RCC 7860 (cell line): ENCODE data around the gene LCA5L.

Experiments used
- DNase-seq: peaks from one replicate; pipeline ENCODE4 v3.0.0-alpha.2; 2015; ENCODE audit warnings: low spot score
- FAIRE-seq: peaks from 2 replicates; lab custom pipeline; 2012; peaks lifted over from hg19 to GRCh38; lab: Jason Lieb, UNC

The LCA5L gene

DNA sequence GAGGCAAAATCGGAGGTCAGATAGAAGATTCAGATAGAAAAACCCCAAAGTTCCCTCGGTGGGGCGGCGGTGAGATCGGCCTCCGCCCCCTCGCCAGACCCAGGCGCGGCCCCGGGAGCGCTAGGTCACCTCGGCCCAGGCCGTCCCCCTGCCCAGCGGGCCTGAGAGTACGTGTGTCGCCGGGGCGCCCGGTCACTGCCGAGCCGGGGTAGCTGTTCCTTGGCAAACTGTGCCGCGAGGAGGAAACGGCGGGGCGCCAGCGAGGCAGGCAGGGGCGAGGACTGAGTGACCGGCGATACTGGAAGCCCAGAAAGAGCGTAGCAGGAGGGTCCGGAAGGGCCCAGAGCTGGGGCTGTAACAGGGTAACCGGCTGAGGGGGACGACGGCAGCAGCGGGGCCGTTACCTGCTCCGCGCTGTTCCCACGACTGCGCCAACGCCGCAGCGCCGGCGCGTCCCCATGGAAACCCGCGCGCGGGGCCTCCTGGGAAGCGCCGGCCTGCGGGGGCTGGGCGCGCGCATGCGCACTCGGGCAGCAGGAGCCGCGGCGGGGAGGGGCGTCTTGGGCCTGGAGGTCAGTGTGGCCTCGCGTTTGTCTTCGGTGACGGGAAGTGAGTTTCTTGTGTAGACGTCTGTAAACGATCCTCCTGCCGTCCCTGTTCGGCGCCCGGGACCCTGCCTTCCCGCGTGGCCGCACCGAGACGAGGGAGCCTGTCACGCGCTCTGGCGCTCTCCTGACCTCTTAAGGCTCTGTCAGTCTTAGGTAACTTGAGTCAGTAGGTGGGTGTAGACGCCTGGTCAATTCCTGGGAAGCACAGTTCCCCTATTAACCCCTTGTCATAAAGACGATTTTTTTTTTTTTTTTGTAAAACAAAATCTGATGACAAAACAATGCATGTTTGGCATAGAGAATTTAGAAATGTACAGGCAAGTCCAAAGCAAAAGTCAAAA is at the start of gene LCA5L:
Gene LCA5L, minus strand, starts transcription at position 458 of the 949 bp plus-strand sequence. CDS start 17,285 bp downstream, outside the sequence.
- FAIRE-seq (no peak), DNase-seq (peak; percentile 78)

DNA sequence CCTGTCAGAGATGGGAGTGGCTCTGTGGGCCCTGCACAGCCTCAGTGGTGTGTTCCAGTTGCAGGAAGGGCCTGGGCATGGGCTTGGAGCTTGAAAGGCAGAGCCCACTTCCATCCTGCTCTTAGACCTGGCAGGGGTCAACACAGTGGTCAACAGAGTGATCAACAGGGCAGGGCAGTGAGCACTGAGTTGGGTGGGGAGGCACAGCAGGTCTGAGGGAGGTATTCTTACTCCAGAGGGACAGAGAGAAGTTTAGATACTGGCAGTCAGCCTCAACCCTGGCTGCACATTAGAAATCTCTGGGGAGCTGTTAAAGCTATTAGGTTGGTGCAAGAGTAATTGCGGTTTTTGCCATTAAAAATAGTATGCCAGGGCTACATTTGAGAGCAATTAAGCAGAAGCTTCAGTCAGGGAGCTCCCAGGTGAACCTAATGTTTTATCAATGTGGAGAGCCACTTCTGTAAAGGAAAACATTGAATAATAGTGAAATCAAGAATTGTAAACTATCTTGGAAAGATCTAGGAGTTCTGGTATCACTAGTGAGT is 43.9 kb upstream of the LCA5L start:
- FAIRE-seq (no peak), DNase-seq (no peak)

DNA sequence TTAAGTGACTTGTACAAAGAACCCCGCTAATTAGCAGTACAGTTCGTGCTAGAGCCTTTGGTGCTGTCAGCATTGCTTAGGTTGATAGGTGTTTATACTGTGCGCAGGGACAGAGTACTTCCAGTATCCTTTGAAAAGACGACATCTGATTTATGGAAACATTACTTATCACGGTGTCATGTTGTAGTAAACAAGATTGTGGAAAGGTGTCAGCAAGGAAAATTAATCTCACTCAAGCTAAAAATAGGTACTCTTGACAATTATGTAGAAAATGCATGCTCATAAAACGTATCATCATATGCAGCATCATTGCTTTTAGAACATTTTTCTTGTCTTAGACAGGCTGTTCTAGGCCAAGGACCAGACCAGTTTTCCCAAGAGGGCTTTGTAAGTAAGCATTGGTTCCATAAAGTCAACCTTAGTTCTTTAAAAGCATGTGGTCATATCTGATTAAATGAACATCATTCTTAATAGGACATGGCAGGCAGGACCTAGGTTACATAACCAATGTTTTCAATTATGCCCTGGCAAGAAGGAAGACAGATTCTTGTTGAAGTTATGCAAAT is 39.2 kb upstream of the LCA5L start:
- FAIRE-seq (no peak), DNase-seq (no peak)

DNA sequence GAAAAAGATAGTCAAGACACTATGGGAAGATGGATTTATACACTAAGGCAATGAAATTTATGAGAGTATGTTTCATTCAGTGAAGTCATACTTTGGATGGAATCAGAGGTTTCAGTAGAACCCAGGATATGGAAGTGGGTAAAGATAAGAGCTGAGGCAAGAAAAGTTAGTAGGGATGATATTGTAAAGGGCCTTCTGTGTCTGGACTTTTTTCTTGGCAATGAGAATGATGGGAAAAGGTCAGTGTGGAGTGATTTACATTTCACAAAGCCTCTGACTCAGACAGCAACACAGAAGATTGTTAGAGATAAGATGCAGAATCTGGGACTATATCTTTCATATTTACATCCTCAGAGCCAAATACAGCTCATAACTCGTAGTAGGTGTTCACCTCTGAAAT is 38.3 kb upstream of the LCA5L start:
- FAIRE-seq (no peak), DNase-seq (no peak)

DNA sequence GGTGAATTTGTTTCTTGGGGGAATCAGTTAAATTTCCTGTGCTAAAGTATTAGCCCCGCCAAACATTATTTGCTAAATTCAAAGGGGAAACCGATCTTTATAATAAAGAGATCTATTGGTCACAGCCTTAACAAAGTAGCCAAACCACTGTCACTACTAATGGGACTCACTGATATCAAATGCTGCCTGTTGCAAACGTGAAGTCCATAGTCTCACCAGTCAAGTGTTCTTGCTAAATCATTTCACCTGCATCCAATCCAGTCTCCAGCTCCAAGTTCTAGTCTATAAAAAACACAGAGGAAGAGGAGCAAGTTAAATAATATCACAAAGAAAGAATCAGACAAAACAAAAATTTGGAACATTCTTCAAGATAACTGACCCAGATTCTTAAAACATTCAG is 36.3 kb upstream of the LCA5L start:
- FAIRE-seq (no peak), DNase-seq (no peak)

DNA sequence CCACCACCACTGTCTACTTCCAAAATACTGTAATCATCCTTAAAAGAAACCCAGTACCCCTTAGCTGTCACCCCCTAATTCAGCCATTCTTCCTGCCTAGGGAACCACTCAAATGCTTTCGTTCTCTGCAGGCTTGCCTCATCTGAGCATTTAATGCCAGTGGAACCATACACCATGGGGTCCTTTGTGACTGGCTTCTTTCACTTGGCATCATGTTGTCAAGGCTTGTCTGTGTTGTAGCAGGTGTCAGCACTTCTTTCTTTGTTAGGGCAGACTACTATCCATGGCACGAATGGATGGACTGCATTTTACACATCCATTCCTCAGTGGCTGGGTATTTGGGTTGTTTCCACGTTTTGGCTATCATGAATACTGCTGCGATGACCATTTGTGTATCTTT is 34.7 kb upstream of the LCA5L start:
- FAIRE-seq (no peak), DNase-seq (no peak)

DNA sequence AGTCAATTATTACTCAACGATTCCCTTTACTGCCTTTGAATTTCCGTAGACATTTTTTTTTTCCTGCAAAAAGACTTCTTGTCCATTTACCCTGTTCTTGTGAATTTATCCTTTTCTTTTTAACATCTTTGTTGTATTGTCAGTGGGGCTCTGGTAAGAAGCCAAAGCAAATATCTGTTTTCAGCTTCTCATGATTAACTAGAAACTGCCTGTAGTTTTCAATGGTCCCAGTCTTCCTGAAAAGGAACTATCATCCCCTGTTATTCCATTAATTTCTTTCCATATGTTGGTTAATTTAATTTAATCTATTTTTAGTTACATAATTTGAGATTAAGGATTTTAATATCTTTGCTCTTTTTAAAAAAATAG is 34.2 kb upstream of the LCA5L start:
- DNase-seq (no peak), FAIRE-seq (no peak)

DNA sequence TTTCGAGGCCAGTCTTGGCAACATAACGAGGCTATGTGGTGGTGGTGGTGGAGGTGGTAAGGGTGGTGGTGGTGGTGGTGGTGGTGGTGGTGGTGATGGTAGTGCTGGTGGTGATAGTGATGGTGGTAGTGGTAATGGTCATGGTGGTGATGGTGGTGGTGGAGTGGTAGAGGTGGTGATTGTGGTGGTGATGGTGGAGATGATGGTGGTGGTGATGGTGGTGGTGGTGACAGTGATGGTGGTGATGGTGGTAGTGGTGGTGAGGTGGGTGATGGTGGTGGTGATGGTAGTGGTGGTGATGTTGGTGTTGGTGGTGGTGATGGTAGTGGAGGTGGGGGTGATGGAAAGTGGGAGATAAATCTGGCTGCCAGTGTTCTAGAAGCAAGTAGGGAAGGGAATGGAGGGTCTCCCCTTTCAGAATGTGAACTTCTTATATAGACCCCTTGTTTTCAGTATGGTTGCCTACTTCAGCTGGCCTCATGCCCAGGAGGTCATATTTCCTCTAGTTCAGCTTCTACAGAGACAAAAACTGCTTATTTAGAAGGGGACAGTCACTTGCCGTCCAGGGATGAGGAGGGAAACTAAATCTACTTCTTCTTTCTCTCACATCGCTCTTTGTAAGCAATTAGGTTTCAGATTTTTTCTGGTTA is 33.7 kb upstream of the LCA5L start:
- no peak for FAIRE-seq
- no peak for DNase-seq

DNA sequence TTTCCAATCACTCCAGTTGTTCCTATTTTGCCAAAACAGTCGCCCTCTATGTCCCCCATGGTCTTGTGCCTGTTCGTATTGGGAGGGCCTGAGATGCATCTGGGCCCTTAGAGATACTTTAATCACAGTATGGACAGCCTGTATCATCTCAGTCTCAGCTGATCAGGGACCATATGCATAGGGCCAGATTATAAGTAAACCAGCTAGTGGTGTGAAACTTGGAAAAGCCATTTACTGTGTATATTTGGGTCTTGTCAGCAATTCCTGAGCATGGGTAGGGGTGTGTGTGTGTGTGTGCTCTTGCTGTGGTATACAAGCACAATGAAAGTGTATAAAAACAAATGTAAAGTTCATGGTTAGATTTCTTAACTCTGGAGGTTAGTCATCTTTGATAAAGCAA is 29.0 kb upstream of the LCA5L start:
- DNase-seq, result no peak
- no peak for FAIRE-seq

DNA sequence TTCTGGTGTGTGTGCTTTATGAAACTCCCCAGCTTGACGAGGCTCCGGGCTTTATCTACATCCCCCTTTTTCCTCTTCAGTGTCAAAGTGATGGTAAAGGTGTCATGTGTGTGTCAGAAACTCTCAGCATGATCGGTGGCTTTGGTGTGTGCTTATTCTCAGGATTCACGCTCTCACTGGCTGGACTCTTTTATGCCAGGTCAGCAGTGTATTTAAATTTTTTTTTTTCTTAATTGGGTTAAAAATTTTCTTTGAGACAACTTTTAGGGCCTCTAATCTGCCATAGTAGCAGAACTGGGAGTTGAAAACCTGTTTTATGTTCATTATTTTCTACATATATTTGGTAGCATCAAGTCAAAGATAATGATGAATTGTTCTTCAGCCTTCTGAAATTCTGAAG is 27.2 kb upstream of the LCA5L start:
- DNase-seq, result no peak

DNA sequence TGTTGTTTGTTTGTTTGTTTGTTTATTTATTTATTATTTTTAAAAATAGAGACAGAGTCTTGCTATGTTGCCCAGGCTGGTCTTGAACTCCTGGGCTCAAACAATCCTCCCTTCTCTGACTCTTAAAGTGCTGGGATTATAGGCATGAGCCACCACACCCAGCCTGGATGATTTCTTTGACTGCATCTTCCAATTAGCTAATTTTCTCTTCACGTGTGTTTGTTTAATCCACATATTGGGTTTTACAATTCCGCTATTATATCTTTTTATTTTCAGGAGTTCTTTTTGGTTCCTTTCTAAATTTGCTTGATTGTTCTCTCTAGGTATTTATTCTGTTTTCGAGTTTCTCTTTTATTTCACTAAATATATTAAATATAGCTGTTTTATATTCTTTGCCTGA is 26.0 kb upstream of the LCA5L start:
- FAIRE-seq (peak; percentile 15), DNase-seq (no peak)

More for the DNA sequence above, 27.2 kb upstream of the LCA5L start:
- FAIRE-seq, result no peak

DNA sequence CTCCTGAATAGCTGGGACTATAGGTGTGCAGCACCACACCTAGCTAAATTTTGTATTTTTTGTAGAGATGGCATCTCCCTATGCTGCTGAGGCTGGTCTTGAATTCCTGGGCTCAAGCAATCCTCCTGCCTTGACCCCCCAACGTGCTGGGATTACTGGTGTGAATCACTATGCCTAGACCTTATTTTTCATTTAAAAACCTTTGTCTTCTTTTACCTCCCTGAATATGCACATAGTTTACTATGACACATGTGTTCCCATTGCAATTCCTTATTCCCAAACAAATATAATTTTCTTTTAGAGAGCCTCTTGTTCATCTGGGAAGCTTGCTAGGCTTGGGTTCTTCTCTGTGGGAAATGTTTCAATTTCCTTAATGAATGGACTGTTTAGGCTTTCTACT is 23.0 kb upstream of the LCA5L start:
- DNase-seq, result no peak
- FAIRE-seq, result no peak

DNA sequence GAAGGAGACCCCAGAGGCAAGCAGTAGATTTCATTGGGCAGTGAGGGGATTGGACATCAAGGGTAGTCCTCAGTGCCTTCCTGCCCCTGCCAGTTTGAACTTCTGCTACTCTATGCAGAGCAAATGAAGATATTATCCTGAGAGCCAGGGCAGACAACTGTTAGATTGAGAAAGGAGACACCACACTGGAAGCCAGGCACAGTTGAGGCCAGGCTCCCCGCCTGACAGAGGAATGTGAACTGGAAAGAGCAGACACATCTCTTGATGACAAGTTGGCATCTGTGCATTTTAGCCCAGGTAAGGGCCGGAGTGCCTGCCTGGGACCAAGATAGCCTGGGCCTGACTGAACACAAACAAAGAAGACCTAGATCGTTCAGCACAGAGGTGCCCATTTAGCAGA is 22.2 kb upstream of the LCA5L start:
- FAIRE-seq, result no peak

DNA sequence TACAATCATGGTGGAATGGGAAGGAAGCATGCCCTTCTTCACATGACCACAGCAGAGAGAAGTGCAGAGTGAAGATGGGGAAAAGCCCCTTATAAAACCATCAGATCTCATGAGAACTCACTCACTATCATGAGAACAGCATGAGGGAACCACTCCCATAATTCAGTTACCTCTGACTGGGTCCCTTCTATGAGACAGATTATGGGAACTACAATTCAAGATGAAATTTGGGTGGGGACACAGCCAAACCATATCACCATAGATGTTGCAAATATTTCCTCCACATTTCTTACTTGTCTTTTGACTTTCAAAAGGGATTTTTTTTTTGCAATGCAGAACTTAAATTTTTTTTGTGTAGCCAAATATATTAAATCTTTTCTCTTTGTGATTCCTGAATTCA is 21.0 kb upstream of the LCA5L start:
- FAIRE-seq, result no peak
- DNase-seq, result no peak

More for the DNA sequence above, 22.2 kb upstream of the LCA5L start:
- no peak for DNase-seq

DNA sequence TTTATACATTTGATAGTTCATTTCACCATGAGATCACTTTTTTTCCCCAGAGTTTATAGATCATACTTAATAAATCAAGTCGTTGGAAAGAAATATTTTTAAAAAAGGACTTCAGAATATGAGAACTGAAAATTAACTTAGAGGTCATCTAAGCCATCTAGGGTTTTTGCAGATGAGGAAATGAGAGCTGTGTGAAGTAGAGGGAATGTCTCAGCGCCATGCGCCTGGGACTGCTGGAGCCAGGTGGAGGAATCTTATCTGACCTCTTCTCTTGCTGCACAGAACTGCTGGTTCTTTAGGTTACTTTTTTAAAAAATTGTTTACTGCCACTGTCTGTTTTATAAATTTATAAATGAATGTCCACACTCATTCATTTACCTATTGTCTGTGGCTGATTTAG is 17.7 kb upstream of the LCA5L start:
- FAIRE-seq (no peak), DNase-seq (no peak)

DNA sequence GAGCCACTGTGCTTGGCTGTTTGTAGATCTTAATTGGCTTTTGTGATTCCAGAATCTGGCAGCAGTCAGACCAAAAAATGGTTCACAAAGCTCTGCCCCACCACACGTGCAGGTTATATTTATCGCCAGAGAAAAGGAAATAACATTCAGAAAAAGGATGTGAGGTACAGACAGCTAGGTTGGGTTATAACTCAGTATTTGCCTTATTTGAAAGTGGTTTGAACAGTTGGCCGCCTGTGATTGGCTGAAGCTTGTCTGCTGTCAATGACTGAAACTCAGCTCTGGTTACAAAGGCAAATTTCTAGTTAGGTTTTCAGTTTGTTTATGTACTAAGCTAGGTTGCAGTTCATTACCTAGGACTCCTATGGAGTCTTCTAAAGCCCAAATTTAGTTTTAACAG is 15.8 kb upstream of the LCA5L start:
- no peak for FAIRE-seq

DNA sequence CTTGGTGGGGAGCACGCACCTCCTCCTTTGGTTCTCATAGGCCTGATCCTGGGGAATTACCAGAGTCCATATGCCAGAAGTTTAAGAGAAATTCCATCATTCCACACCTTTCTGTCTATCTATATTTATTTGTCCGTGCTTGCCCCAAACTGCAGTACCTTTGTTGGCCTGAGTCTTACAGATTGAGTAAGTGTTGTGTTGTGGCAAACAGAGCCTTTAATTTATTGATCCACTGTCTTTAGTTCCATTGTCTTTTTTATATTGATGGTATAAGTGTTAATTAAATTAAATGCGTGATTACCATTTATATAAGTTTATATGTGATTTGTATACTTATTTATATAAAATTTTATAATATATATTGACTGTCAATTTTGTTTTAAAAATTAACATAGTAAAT is 11.1 kb upstream of the LCA5L start:
- DNase-seq (no peak), FAIRE-seq (no peak)

More for the DNA sequence above, 15.8 kb upstream of the LCA5L start:
- DNase-seq, result no peak

DNA sequence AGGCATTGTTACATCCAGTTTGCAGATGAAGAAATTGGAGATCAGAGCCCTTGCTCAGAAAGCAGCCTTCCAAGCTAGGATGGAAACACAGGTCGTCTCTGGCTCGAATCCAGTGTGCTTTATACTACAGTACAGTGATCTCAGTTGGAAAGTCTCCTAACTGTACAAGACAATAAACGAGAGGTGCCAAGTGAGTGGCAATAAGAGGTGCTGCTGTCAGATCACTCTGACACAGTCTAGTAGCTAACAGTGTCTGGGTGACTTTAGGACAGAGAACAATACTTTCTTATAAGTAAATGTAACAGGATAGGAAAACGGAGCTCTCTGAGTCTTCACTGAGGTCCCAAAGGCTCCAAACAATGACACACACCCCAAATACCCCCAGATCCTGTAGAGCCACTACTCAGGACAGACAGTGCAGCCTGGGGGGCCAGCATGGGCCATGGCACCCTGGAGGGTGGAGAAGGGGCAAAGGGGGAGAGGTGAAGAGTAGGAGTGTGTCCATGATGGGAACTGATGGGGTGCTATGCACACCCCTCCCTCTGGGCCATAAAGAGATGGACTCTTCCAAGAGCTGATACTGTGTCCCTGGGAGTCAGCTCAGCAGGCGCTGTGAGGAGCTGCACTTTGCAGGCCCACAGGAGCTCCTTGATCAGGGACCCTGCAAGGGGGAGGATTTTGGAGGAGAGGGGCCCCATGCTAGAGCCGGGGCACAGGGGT is 9.5 kb upstream of the LCA5L start:
- DNase-seq (no peak), FAIRE-seq (no peak)

DNA sequence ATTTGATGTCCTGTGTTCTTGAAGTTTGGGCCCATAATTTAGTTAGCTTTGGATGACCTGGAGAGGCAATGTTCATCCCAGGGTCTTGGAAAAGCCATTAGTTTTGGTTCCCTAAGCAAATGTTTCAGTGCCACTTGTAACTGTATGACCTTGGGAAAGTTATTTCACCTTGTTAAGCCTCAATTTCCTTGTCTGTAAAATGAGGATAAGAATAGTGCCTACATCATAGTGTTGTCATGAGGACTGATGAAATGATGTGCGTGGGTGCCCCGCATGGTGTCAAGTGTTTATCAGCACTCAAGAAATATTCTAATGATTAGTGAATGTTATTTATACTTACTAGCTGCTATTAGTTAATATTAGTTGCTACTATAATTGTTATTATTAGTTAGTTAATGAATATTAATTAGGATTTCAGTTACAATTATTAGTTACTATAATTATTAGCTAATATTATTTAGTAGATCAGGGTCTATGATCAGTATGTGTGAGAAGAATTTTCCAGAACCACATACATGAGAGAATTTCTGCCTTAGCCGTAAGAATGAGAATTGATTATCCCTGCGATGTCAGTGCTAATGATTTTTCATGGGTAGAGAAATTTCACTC is 8.1 kb upstream of the LCA5L start:
- no peak for FAIRE-seq
- no peak for DNase-seq

DNA sequence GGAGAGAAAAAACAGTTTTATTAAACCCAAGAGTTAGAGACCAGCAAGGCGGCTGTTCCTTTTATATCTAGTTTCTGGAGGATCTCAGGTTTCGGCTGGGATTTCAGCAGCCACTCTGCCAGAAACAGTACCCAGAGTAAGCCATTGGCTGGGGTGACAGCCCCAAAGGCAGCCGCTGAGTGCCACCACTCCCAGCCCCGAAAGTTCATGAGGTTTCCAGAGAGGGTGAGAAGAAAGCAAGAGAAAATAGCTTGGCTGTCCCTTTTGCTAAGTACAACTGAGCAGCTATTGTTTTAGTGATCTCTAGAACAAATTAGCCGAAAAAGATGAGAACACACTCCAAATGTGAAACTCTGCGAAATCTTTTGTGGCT is 7.4 kb upstream of the LCA5L start:
- FAIRE-seq, result no peak

More for the DNA sequence above, 7.4 kb upstream of the LCA5L start:
- DNase-seq, result no peak
